Measurements from ENCODE around the gene B4GALNT3.

Gene B4GALNT3

DNA sequence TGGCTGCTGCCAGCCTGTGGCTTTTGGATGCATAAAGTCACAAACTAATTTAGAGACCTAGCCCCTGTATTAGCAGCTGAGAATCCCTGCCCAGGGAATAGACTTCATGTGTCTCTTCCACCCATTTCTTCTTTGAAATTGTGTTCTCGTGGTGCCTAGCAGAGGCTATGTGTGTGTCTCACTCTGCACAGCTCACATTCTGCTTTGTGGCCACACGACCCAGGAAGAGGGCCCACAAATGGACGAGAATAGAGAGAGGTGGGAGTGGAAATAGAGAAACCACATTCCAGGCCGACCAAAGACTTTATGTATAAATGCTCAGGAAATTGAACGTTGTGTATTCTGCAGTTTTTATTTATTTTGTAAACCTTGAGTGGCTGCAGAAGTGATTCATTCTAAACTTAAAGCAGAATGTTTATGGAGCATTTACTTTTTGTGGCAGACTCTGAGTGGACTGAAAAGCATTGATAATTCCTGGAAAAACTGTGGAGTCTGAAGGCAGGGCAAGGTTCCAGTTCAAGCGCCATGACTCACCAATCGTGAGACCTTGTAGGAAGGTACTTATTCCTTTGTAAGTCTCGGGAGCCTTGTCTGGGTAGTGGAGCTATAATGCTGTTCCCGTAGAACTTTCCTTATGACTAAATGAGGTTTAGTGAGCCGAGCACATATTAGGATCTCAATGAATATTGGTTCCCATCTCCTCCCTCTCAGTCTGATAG, 9.1 kb downstream of the B4GALNT3 start:
- DNase-seq, result no peak

DNA sequence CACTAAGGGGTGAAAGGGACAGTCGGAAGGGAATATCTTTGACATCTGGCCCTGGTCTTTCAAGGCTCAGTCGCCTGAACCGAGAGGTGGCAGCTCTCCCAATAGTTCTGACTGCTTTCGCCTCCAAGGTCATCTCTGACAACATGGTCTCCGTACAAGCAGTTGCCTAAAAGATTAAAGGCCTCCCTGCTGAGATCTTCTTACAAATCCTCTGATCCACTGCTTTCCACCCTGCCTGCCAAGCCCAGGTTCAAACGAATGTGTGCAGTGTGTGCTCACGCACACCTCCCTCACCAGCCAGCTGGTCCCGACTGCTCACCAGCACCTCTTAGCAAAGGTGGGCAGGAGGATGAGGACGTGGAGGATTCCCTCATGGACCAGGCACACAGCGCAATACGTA, 10.4 kb downstream of the B4GALNT3 start:
- DNase-seq, result no peak

DNA sequence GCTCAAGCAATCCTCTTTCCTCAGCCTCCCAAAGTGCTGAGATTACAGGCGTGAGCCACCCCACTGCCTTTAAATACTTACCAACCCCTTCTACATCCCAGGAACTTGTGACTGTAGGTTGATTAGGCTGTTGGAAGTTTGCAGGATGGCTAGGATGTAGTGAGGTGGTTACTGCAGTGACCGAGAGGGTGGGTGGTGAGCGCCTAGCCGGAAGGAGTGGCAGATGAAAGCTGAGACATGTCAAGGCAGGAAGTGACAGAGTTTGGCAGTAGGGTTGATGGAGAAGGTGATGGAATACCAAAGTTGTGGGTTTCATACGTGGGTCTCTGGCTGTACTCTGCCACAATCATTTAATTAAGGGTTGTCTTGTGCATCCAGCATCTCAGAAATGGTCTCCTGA, 13.5 kb downstream of the B4GALNT3 start:
- no peak for DNase-seq

DNA sequence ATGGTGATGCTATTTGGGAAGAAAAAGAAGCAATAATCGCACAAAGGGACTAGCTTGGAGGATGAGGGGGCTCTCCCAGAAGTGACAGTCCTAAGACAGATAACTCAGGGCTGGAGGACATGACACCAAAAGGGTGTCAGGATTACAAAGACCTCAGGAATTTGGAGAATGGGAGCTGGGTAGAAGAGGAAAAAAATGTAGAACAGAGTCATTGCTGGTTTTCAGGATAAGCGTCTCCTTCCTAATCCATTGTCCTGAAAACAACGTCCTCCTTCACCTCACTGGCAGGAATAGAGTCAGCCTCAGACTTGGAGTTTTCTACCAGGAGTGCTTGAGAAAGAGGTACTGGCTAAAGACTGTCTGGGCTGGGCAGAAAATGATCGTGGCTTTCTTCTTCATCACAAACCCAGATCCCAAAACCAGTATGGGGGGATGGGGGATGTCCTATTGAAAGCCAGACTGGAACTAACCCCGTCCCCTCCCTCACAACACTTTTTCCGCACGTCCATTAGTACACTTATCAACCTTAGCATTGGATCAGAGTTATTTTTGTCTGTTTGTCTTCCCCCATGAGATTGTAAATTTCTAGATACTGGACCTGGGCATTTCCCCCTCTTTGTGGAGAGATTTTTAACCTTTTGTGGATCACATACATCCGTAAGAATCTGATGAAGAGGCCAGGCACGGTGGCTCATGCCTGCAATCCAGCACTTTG, 14.3 kb downstream of the B4GALNT3 start:
- DNase-seq, result no peak

DNA sequence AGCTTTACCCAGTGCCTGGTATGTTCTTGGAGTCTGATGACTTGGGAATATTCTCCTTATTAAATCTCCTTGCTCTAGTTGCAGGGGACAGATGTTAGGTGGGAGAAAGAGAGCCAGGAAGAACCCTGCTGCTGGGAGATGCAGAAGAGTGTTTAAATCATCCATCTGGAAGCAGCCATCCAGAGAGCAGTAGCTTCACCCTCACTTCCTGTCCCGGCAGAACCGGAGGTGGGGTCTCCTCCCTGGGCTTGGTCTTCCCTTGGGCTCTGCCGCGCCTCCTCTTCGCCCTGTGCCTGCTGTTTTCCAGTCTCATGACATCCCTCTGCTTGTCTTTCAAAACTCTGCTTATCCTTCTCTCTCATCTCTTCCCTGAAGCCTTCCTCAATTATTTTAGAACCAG, 15.5 kb downstream of the B4GALNT3 start:
- no peak for DNase-seq

DNA sequence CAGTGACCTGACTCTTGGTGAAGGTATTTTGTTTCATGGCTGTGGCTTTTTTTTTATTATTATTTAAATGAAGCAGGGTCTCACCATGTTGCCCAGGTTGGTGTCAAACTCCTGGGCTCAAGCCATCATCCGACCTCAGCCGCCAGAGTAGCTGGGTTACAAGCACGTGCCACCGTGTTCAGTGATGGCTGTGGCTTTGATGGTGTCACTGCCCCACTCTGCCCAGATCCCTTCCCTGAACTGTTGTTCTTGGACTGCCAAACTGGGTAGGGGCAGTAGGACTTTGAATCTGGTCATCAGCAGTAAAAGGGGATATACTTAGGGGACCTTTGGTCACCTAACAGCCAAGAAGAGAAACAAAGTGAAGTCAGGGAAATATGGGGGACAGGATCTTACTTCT, 19.4 kb downstream of the B4GALNT3 start:
- DNase-seq, result no peak

DNA sequence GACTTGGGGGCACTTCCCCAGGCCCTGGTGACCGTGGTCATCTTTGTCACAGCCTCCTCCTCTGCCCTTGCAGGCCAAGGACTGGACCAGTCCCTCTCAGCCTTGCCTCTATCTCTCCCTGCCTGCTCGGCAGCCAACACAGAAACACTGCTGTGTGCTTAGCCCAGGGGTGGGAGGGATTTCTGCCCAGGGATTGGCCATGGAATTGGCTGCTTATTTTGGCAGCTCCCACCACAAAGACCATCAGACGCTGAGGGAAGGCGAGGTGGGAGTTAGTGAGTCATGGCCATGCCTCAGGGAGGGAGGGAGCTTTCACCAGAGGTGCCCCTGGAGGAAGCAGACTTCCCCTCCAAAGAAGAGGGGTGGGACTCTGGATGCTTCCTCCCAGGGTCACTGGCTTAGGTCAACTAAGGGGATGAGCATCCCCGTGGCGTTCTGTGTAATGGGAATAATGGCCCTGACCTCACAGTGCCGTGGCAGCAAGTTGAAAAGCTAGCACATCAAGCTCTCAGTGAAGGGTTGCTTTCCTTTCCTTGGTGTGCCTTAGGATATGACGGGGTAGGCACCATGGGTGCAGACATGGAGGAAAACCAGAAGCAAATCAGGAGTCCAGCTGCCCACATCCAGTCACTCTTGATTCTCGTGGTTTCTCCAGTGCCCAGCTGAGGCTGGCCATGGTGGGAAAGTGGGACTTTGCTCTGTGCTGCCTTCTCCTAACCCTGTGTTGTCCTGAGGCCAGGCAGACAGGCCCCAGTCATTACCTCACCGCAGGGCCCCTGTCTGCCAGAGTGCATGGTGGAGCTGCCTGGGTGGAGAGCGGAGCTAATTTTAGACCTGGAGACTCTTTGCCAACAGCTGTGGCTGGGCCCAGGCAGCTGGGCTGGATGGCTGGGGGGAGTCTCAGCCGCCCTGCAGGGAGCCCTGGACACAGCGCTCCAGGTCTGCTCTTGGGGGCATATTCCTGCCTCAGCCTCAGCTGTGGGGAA, 21.4 kb downstream of the B4GALNT3 start:
- DNase-seq, result no peak

DNA sequence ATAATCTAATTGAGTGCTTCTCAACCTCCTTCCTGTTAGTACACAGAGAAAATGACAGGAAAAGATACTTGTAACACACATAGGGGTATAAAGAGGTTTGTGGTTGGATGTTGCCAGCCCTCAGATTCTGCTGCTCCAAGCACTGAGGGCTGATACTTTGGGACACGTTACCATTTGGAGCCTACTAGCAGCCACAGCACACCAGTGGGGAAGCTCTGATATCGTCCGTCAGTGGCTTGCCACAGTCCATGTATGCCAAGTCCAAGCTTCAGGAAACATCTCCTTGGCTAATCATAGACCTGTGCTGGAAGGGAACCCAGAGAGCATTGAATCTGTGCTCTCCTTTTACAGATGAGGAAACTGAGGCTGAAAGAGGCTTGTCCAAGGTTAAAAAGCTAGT, 22.3 kb downstream of the B4GALNT3 start:
- no peak for DNase-seq

DNA sequence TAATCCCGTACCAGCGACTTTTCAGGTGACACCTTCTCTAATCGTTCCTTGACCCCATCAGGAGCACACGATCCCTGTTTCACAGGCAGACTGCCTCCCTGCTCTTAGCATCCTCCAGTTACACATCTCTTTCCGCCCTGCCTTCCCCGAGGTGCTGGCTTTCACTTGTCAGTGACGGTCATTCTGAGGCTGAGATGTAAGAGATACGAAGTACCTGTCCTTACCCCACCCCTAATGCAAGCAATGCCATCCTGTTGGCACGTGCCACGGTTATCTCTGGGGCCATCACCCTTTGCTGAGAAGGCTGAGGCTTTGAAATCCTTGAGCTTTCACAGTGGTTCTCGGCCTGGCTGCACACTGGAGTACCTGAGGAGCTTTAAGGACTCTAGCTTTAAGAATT, 24.4 kb downstream of the B4GALNT3 start:
- DNase-seq, result no peak

DNA sequence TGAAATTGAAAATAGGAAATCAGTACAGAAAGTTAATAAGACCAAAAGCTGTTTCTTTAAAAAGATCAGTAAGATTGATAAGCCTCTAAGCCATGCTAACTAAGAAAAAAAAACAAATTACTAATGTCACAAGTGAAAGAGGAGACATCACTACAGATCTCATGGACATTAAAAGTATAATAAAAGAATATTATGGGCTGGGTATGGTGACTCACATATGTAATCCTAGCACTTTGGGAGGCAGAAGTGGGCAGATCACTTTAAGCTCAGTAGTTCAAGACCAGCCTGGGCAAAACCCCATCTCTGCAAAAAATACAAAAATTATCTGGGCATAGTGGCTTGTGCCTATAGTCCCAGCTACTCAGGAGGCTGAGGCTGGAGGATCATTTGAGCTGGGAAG, 30.5 kb downstream of the B4GALNT3 start:
- no peak for DNase-seq

DNA sequence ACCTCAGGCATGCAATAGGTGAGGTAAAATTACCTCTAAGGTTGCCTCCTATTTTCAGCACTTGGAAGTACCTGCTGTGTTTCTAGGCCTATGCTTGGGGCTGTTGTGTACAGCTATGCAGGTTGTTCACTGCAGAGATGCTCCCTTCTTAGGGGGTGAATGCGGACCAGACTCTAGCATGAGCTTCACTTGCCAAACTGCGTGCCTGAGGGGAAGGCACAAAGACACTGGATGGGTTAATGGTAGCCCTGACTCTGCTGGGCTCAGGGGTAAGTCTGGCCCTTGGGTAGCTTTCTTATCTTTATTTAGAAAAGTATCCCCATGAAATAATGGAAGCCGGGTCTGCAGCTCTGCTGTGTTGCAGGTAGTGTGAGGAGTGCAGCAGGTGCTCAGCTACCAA, 35.7 kb downstream of the B4GALNT3 start:
- no peak for DNase-seq

DNA sequence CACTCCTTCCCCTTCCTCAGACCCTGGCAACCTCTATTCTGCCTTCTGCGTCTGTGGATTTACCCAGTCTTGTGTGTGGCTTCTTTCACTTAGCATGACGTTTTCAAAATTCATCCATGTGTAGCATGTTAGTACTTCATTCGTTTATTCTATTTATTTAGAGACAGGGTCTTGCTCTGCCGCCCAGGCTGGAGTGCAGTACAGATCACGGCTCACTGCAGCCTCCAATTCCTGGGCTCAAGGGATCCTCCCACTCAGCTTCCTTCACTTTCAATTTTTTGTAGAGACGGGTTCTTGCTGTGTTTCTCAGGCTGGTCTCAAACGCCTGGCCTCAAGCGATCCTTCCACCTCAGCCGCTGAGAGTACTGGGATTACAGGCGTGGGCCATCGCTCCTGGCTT, 37.0 kb downstream of the B4GALNT3 start:
- no peak for DNase-seq

DNA sequence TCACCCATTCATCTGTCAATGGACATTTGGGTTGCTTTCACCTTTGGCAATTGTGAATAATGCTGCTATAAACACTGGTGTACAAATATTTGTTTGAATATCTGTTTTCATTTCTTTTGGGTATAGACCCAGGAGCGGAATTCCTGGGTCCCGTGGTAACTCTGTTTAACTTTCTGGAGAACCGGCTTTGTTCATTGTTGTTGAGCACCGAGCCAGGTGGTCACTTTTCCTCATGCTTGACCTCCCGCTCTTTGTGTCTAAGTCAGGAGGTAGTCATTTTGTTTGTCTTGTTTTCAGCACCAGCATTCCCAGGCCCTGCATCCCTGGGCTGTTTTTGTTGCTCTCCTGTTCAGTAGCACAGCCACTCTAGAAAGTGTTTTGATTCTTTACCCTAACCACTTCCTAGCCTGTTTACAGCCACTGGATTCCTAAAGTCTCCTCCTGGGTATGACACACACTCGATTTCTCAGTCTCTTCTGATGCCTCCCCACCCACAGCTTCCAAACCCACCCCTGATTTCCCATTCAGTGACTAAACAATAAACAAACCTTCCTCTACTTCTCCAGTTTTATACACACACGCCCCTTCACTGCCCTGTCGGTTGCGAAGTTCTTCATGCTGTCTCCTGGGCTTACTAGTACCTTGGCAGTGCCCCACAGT, 37.9 kb downstream of the B4GALNT3 start:
- no peak for DNase-seq

DNA sequence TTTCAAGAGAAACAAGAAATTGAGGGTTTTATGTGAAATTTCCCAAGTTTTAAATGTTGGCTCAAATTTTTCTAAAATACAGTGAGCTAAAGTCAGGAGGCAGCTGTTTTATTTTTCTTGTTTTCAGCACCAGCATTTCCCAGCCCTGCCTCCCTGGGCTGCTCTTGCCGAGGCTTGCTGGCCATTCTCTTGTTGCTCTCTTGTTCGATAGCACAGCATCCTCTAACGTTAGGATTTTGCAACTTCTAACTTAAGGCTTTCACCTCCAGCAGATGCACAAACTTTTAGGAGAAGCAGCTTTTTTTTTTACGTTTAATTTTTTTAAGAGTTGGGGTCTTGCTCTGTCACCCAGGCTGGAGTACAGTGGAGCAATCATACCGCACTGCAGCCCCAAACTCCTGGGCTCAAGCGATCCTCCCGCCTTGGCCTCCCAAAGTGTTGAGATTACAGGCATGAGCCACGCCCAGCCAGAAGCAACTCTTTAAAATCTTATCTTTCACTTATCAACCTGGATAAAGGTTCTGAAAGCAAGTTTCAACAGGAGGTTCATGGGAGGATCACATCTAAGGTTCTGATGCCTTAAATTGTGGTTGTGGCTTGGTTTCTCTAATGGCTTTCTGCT, 40.2 kb downstream of the B4GALNT3 start:
- no peak for DNase-seq

DNA sequence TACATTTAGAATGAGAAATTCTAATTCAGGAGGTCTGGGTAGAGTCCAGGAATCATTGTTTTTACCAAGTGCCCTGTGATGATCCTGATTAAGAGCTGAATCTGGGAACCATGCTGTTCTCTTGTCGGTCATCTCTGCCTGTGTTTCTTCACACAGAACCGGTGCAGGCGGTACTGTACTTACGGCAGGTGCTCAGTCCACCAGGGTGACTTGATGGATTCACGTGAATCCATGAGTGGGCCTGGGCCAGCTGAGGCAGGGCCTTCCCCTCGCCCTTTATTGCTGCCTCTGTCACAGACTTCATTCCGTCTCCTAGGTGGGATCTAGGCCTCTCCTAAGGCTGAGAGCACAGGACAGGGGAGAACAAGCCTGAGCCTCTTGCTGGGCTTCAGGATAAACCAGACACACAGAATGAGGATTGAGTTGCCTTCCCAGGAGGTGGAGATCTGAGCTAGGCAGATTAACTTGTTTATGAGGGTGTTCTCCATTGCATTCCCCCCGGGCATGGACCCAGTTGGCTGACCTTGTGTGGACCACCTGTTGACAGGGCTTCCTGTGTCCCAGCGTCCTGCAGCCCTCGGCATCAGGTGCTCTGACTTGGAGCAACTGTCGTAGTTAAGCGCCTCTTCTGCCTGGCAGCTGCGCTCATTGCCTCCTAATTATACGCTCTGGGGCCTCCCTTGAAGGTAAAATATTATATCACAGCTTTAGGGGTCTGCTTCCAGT, 42.1 kb downstream of the B4GALNT3 start:
- no peak for DNase-seq

DNA sequence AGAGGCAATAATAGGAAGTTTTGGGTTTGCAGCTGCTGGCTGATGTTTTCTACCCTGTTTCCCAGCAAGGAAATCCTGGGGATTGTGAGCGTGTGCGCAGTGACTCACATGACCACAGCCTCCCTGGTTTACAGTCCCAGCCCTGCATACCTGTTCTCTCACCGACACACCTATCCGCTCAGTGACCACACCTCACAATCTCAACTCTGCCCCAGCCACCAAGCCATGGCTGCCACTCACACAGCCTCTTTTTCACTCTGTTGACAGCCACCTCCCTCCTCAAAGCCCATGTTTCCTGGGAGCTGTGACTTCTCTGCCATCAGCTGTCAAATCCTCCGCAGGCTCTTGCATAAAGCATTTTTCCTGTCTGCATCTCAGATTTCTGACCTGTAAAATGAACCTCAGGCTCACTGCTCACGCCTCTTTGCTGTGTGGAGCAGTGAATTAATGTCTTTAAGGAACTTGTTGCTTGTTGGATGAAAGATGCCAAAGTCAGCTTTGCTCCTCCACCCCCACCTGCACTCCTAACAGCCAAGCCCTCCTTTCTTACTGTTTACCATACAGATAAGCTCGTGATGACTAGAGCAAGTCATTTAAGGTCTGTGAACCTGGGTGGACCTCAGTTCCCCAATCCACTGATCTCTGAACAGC, 43.5 kb downstream of the B4GALNT3 start:
- no peak for DNase-seq

DNA sequence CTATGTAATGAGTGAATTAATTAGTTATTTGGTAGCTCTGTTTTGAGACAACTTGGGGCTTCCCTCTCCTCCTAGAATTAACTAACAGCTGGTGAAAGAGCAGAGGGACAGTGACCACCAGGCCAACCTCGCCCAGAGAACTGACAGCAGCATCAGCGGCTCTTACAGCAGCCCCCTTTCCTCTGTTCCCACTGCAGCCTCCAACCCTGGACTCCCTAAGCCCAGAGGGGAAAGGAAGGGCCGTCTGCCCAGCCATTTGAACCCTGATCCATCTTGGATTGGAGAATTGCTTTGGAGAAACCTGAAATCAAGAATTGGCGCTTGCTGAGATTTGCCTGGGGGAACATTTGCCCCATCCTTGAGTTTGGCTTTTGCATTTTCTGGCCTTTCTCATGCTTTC, 45.5 kb downstream of the B4GALNT3 start:
- no peak for DNase-seq

DNA sequence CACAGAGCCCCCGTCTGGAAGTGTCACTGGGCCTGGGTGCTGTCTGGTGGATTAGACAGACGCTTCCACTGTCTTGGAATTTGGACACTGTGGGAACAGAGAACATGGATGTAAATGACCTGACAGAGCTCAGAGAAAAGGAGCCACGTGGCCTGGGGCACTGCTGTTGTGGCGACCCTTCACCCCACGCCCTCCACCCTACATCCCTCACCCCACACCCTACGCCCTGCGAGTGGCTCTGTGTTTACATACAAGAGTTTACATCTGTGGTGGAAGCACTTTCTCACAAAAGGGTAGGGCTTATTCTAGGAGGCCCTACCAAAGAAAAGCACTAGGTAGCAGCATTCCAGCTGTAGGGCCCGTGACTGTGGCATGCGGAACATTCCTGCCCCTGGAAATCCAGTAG, 47.7 kb downstream of the B4GALNT3 start:
- no peak for DNase-seq

DNA sequence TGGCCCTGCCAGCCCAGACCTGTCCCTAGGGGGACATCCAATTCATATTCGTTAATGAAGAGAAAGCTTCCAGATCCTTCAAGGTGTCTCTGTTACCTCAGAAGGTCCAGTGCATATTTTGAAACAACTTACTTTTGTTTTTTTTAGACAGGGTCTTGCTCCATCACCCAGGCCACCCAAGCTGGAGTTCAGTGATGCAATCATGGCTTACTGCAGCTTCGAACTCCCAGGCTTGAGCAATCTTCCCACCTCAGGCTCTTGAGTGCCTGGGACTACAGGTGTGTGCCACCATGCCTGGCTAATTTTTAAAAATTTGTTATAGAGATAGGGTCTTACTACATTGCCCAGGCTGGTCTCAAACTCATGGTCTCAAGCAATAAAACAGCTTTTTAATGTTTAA, 48.4 kb downstream of the B4GALNT3 start:
- no peak for DNase-seq

DNA sequence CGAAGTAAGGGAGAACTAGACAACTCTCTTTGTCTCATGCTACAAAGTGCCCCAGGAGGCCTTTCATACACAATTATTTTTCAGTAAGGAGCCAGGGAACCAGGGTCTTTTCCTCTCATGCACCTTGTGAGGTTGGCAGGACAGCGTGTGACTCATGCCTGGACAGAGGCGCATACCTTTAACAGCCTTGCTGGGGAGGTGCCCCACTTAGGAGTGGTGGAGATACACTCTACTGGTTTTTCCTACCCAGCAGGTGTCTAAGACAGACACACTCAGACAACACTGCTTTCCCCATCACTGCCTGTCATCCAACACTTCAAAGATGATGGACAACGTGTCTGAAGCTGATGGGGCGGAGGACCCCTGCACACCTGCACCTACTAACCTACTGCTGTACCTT, 49.1 kb downstream of the B4GALNT3 start:
- DNase-seq, result no peak

DNA sequence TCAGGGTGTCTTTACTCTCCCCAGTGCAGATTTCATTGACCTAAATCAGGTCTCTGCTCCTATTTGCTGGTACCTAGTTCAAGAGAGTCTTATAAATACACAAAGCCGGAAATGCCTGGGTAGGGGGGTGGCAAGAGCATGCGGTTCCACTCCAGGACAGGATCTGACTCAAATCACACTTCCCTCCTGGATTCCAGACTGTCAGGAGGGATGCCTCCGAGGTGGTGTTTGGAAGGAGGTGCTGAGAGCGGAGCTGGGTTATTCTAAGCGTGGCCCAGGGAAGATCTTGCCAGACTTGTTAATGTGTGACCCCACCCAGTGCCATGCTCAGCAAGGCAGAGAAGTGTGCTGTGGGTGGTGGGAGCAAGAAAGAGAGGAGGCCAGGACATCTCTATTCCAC, 49.8 kb downstream of the B4GALNT3 start:
- no peak for DNase-seq
